Fibroblast of peridontal ligament (primary cell): ENCODE measurements around the gene CES2.
"Not testable (repeated sequence)": the region's sequence is repeated elsewhere in the genome, so short reads cannot be mapped to it uniquely, and the experiment has no call there.

Experiments
- DNase-seq: peaks from one replicate; pipeline ENCODE4 v3.0.0-alpha.2; 2010; ENCODE audit errors: extremely low read depth

Gene CES2

DNA sequence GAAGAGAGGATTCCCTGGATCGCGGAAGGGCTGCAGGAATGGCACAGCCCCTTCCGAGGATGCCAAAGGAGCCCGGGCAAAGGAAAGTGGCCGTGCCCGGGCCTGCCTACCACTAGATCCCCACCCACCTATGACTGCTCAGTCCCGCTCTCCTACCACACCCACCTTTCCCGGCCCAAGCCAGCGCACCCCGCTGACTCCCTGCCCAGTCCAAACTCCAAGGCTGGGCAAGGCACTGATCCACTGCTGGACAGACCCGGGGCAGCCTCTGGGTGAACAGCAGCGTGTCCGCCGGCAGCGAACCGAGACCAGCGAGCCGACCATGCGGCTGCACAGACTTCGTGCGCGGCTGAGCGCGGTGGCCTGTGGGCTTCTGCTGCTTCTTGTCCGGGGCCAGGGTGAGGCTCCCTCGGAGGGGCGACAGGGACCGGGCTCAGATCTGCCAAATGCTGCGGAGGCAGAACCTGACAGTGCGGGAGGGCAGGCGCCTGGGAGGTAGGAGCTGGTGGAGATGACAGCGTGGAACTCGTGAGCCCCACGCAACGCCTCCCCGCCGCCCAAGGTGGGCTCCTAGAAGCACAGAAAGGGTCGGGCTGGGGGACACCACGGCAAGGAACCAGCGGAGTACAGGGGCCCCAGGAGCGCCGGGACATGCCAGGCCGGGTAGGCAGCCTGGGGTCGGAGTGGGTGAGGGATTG lies at the start of gene CES2:
Gene CES2 (plus strand): TSS at position 203 of the 698 bp plus-strand sequence. CDS start 120 bp downstream, at position 323.
- peak; percentile 38 for DNase-seq

GRCh38 chr16:66886321-66886720 lies 49.0 kb upstream of the CES2 start:
- peak; percentile 61 for DNase-seq

DNA sequence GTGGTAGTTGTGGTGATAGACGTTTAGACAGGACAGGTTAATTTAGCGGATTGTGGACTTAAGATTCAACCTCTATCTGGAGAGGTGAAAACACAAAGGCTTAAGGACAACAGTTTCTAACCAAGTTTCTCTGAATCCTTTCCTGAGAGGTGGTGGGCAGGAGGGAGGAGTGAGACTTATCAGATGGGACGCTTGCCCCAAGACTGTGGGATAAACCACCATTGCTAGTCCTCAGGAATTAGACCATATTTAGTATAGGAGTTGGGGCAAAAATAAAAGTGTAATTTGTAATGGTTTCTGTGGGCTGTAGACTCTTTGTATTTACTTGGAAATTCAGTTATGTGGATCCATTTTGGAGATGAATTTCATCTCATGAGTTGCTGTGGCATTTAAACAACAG lies 48.4 kb upstream of the CES2 start:
- DNase-seq, result no peak

- no peak for DNase-seq
Observed at GRCh38 chr16:66888647-66889615, 46.4 kb upstream of the CES2 start.

DNA sequence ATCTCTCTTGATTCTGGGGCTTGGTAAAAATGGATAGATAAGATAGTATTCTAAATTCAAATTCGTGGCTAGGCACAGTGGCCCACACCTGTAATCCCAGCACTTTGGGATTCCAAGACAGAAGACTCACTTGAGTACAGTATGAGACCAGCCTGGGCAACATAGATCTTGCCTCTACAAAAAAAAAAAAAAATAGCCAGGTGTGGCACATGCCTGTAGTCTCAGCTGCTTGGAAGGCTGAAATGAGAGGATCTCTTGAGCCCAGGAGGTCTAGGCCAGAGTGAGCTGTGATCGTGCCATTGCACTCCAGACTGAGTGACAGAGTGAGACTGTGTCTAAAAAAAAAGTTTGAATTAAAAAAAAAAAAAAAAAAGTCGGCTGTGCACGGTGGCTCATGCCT lies 45.7 kb upstream of the CES2 start:
- no peak for DNase-seq

DNA sequence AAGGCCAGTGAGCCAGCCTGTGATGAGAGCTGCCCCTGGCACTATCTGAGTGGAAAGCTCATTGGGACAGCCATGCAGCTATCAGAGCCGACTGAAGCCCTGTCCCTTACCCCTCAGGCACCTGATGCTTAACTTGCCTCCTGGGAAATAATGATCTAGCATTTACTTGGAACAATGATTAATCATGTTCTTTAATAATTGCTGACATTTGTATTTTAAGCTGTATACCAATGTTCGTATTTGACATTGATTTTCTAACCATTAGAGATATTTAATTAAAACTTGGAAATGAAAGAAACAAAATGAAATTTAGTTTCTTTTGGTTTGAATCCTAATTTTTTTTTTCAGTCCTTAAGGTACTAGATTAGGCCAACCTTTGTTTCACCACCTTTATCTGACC lies 44.5 kb upstream of the CES2 start:
- DNase-seq, result no peak

GRCh38 chr16:66891360-66891759 lies 44.0 kb upstream of the CES2 start:
- DNase-seq, result no peak

- no peak for DNase-seq
Observed at GRCh38 chr16:66891797-66892196, 43.5 kb upstream of the CES2 start.

- no peak for DNase-seq
Observed at GRCh38 chr16:66894055-66894454, 41.3 kb upstream of the CES2 start.

GRCh38 chr16:66894948-66895688 lies 40.2 kb upstream of the CES2 start:
- DNase-seq, result peak; percentile 85

DNA sequence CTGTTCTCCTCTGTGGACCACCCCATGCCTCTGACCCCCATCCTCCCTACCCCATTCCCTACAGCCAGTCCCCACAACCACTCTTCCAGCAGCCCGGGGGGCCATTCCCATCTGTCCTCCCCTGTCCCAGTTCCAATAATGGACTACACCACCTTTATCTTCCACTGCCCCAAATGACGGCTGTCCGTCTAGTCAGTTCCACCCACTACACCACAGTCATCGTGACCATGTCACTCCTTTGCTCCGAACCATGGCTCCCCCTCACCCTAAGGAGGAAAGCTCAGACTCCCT lies 39.7 kb upstream of the CES2 start:
- DNase-seq, result no peak

GRCh38 chr16:66895999-66896398 lies 39.3 kb upstream of the CES2 start:
- no peak for DNase-seq

- DNase-seq, result not testable (repeated sequence)
Observed at GRCh38 chr16:66896682-66897081, 38.6 kb upstream of the CES2 start.

DNA sequence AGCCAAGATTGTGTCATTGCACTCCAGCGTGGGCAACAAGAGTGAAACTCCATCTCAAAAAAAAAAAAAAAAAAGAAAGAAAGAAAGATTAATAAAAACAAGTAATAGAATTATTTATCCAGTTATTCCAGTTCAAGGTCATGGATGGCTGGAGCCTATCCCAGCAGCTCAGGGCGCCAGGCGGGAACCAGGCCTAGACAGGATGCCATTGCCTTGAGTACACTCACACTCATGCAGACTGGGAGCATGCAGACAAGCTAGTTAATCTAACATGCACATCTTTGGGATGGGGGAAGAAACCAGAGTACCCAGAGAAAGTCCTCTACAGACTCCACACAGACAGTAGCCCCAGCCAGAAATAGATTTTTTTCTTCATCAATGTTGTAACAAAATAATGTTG lies 37.1 kb upstream of the CES2 start:
- DNase-seq, result peak; percentile 63

DNA sequence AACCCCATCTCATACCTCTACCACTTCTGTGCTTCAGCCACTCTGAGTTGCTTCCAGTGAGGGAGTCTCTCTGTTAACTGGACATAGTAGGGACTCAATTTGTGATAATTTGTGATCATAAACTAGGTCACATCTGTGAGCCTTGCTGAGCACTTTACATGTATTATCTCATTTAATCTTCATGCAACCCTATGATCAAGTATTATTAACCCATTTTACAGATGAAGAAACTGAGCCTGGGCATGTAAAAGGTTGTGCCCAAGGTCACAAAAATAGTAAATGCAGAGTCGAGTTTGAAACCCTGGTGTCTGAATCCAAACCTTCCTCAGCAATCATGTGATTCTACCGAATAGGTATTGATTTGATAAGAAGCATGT lies 36.4 kb upstream of the CES2 start:
- DNase-seq, result no peak

GRCh38 chr16:66899310-66899944 lies 35.9 kb upstream of the CES2 start:
- peak; percentile 70 for DNase-seq

- DNase-seq, result peak; percentile 65
Observed at GRCh38 chr16:66899945-66900710, 35.2 kb upstream of the CES2 start.

DNA sequence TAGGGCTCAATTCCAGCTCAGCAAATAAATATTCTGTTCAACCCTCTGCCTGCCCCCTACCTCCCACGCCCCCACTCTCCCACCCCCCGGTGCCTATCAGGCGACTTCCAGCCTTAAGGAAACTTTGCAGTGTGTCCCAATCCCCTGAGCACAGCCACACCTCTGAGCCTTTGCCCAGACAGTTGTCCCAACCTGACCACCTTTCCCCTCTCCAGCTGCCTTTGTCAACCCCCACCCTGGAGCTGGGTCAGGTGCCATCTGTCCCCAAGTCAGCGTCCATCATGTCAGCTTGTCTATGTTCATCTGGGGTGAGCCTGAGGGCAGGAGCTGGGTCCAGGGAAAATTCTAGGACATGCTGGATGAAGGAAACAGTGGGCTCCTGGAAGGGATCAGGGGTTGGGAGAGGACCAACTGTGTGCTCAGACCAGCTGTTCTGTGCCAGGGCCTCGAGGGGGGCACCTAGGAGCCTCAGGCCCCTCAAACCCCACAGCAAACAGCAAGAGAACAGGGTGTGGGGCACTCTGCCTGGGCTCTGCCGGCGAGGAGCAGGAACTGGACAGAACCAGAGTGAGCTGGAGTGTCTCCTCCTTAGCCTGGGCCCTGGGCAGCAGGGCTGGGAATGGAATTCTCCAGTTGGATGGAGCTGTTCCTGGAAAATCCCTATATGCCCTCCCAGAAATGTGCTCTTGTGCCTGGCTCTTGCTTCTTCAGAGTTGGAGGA lies 34.4 kb upstream of the CES2 start:
- DNase-seq, result peak; percentile 31

DNA sequence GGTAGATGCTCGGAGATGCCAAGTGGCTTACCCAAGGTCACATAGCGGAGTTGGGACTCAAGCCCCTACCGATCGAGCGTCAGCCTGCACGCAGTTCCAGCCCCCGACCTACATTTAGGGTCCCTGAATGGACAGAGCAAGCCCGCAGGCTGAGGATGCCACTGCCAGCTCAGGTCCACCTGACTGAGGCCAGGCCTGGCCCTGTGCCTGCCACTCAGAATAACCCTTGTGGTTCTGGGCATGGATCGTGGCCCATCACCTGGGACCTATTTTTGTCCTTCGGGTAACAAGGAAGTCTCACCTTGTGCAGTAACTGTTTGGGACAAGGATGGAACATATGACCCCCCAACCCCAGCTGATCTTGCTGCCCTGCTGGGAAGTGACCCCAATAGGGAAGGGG lies 33.7 kb upstream of the CES2 start:
- DNase-seq, result no peak
